Loucy (cell line): Measurements from ENCODE around the gene TNC.

Source experiments
- H2AFZ ChIP-seq: fragments of 200-600 bp; sonication (generic); 2 replicates; pipeline ENCODE4 v1.6.0; 2016; ENCODE audit warnings: antibody characterized with exemption, mild to moderate bottlenecking, low read length, moderate library complexity
- H3F3A ChIP-seq: fragments of 200-600 bp; 2 replicates; pipeline ENCODE4 v1.6.0; 2016; ENCODE audit warnings: antibody characterized with exemption, low read depth, mild to moderate bottlenecking
- H3K27me3 ChIP-seq: fragments of 200-600 bp; sonication (generic); 2 replicates; pipeline ENCODE4 v1.6.1; 2014; ENCODE audit warnings: low read length, mild to moderate bottlenecking; ENCODE audit not compliant: insufficient read depth, poor library complexity, severe bottlenecking
- H3K36me3 ChIP-seq: fragments of 200-600 bp; sonication (generic); 2 replicates; pipeline ENCODE4 v1.6.1; 2016; ENCODE audit warnings: low read length; ENCODE audit not compliant: insufficient read depth
- H3K4me1 ChIP-seq: fragments of 200-600 bp; sonication (generic); 2 replicates; pipeline ENCODE4 v1.5.1; 2014; ENCODE audit warnings: low read length, mild to moderate bottlenecking; ENCODE audit not compliant: insufficient read depth, poor library complexity, severe bottlenecking
- H3K4me2 ChIP-seq: fragments of 200-600 bp; sonication (generic); 2 replicates; pipeline ENCODE4 v1.6.0; 2014; ENCODE audit warnings: antibody characterized with exemption, low read length, low read depth, mild to moderate bottlenecking; ENCODE audit not compliant: poor library complexity, severe bottlenecking
- H3K4me3 ChIP-seq: fragments of 200-600 bp; sonication (generic); 2 replicates; pipeline ENCODE4 v1.5.1; 2014; ENCODE audit warnings: low read length, mild to moderate bottlenecking, mixed read lengths; ENCODE audit not compliant: poor library complexity, severe bottlenecking
- H3K79me2 ChIP-seq: fragments of 200-600 bp; sonication (generic); 2 replicates; pipeline ENCODE4 v1.6.1; 2014; ENCODE audit warnings: low read length; ENCODE audit not compliant: insufficient read depth
- H3K9ac ChIP-seq: fragments of 200-600 bp; sonication (generic); 2 replicates; pipeline ENCODE4 v1.6.0; 2014; ENCODE audit warnings: mild to moderate bottlenecking, low read depth, low read length, moderate library complexity; ENCODE audit not compliant: poor library complexity, severe bottlenecking
- H3K9me2 ChIP-seq: fragments of 200-600 bp; sonication (generic); replicated peaks from 2 replicates; pipeline ENCODE4 v1.6.1; 2016; ENCODE audit warnings: low read depth, low read length, mixed read lengths
- H3K9me3 ChIP-seq: fragments of 200-600 bp; sonication (generic); 2 replicates; pipeline ENCODE4 v1.6.1; 2014; ENCODE audit warnings: mild to moderate bottlenecking, antibody characterized with exemption, low read length, low read depth; ENCODE audit not compliant: insufficient read depth
- H4K20me1 ChIP-seq: fragments of 200-600 bp; sonication (generic); 2 replicates; pipeline ENCODE4 v1.6.0; 2014; ENCODE audit warnings: antibody characterized with exemption, low read length, mild to moderate bottlenecking; ENCODE audit not compliant: insufficient read depth, poor library complexity, severe bottlenecking
- CTCF ChIP-seq: fragments of 200-600 bp; sonication (generic); conservative IDR thresholded peaks from 2 replicates; pipeline ENCODE4 v1.5.1; 2014; ENCODE audit warnings: mild to moderate bottlenecking, antibody characterized with exemption, low read length
- EZH2phosphoT487 ChIP-seq: fragments of 200-600 bp; IDR thresholded peaks from 2 replicates; pipeline ENCODE4 v1.6.1; 2018; ENCODE audit warnings: antibody characterized with exemption, mild to moderate bottlenecking, moderate library complexity, borderline replicate concordance

Gene TNC

GRCh38 chr9:115104908-115105307, 13.0 kb downstream of the TNC start:
- Histone ChIP-seq H3K79me2 (no peaks in the 10 kb centered on the region), H3K36me3 (no peaks in the 10 kb centered on the region), H3K9me3 (no peaks in the 10 kb centered on the region), H3K4me2 (no peak overlapping the region), H3K9me2 (no peaks in the 10 kb centered on the region), H3K4me1 (no peaks in the 10 kb centered on the region), H3F3A (no peaks in the 10 kb centered on the region), H3K27me3 (no peaks in the 10 kb centered on the region), H3K4me3 (no peak overlapping the region), H2AFZ (no peak overlapping the region), H3K9ac (no peak overlapping the region), H4K20me1 (no peaks in the 10 kb centered on the region)
- no peak for TF ChIP-seq EZH2phosphoT487
- TF ChIP-seq CTCF, result no peak

GRCh38 chr9:115103746-115104477, 14.0 kb downstream of the TNC start:
- no peak overlapping the region for H3K4me2 ChIP-seq
- H3F3A ChIP-seq, result no peaks in the 10 kb centered on the region
- no peaks in the 10 kb centered on the region for H3K9me2 ChIP-seq
- no peaks in the 10 kb centered on the region for H3K79me2 ChIP-seq
- no peak overlapping the region for H3K4me3 ChIP-seq
- no peak overlapping the region for H3K9ac ChIP-seq
- H4K20me1 ChIP-seq, result no peaks in the 10 kb centered on the region
- no peak for TF ChIP-seq CTCF
- no peak for TF ChIP-seq EZH2phosphoT487
- no peaks in the 10 kb centered on the region for H3K27me3 ChIP-seq
- no peaks in the 10 kb centered on the region for H3K4me1 ChIP-seq
- H3K9me3 ChIP-seq, result no peaks in the 10 kb centered on the region
- no peaks in the 10 kb centered on the region for H3K36me3 ChIP-seq
- no peak overlapping the region for H2AFZ ChIP-seq

GRCh38 chr9:115099901-115100300, 18.1 kb downstream of the TNC start:
- H3K4me1 ChIP-seq, result no peaks in the 10 kb centered on the region
- H3K27me3 ChIP-seq, result no peaks in the 10 kb centered on the region
- H3K36me3 ChIP-seq, result no peaks in the 10 kb centered on the region
- no peak overlapping the region for H3K9ac ChIP-seq
- H3K79me2 ChIP-seq, result no peaks in the 10 kb centered on the region
- no peak overlapping the region for H2AFZ ChIP-seq
- no peak overlapping the region for H3K4me3 ChIP-seq
- no peaks in the 10 kb centered on the region for H3F3A ChIP-seq
- H3K9me3 ChIP-seq, result no peaks in the 10 kb centered on the region; the same call in 1 of the 2 replicates
- TF ChIP-seq CTCF (no peak), EZH2phosphoT487 (no peak)
- no peaks in the 10 kb centered on the region for H3K9me2 ChIP-seq
- no peaks in the 10 kb centered on the region for H4K20me1 ChIP-seq
- H3K4me2 ChIP-seq, result no peak overlapping the region
